HFF-Myc (cell line): ENCODE data around the gene TRIM14.

Experiments
- DNase-seq: peaks from one replicate; pipeline ENCODE4 v3.0.0-alpha.2; 2011; ENCODE audit warnings: low read depth; ENCODE audit errors: extremely low read depth
- H3K4me3 ChIP-seq: replicated peaks from 2 replicates; pipeline ENCODE4 v1.5.1; 2011; ENCODE audit warnings: low read depth, mild to moderate bottlenecking, control low read depth, low read length
- CTCF ChIP-seq: IDR thresholded peaks from 2 replicates; pipeline ENCODE4 v1.5.1; 2012; ENCODE audit warnings: mild to moderate bottlenecking, low read depth, low read length, control low read depth; ENCODE audit errors: missing control alignments

Gene TRIM14

DNA sequence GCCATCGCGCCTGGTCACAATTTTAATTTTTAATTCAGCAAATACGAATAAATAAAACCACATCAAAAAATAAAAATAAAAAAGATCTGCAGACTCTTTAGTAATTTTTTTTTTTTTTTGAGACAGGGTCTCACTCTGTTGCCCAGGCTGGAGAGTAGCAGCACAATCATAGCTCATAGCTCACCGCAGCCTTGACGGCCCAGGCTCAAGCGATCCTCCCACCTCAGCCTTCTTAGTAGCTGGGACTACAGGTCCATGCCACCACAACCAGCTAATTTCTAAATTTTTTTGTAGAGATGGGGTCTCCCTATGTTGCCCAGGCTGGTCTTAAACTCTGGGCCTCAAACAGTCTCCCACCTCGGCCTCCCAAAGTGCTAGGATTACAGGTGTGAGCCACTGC is 48.3 kb downstream of the TRIM14 start:
- TF ChIP-seq CTCF, result no peak
- H3K4me3 ChIP-seq, result no peak overlapping the region
- DNase-seq, result no peak

DNA sequence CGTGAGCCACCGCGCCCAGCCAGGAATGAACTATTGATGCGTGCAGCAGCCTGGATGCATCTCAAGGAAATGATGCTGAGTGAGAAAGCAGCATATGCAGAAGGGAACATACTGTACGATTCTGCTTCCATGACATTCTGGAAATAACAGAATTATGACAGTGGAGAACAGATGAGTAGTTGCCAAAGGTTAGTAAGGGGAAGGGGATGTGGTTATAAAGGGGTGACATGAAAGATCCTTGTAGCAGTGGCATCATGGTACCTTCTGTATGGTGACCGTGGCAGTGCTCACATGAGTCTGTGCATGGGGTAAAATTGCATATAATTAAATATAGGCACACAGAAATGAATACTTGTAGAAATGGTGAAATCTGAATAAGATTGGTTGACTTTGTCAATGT is 49.5 kb downstream of the TRIM14 start:
- no peak for DNase-seq
- no peak overlapping the region for H3K4me3 ChIP-seq
- no peak for TF ChIP-seq CTCF

- no peak overlapping the region for H3K4me3 ChIP-seq
- no peak for TF ChIP-seq CTCF
- no peak for DNase-seq
These were observed 51.8 kb downstream of the TRIM14 start for GRCh38 chr9:98067184-98067583.

- no peak for TF ChIP-seq CTCF
- DNase-seq, result no peak
- no peak overlapping the region for H3K4me3 ChIP-seq
These were observed 52.8 kb downstream of the TRIM14 start for GRCh38 chr9:98066235-98066634.

DNA sequence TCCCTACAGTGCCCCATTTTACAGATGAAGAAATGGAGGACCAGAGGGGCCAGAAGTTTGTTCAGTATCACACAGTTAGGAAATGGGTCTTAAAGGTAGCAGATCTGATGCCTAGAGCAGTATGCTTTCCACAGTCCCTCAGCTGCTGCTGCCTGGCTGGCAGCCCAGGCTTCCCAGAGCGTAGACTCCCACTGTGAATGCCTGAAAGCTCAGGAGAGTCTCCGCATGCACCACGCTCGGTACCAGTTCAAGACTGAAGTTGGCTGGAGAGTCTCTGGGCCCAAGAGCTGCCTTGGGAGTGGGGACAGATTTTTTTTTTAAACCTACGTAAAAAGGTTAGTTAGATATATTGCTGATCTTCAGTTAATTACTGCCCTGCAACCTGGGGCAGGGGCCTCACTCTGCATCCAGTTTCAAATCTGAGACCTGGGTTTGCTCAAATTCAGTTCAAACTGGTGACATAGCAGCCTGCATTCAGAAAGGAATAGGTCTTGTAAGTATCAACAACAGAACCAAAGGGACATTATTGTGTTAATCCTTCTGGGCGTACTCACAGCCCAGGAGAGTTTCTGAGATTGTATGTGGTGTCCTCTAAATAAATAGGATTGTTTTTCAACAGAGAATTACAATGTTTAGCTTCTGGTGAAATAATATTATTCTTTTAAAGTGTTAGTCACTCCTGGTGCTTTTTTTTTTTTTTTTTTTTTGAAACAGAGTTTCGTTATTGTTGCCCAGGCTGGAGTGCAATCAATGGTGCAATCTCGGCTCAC is 54.2 kb downstream of the TRIM14 start:
- no peak for DNase-seq
- no peak overlapping the region for H3K4me3 ChIP-seq
- TF ChIP-seq CTCF, result no peak

- no peak overlapping the region for H3K4me3 ChIP-seq
- TF ChIP-seq CTCF, result no peak
- DNase-seq, result no peak
These were observed 56.9 kb downstream of the TRIM14 start for GRCh38 chr9:98062161-98062560.

- TF ChIP-seq CTCF, result no peak
- H3K4me3 ChIP-seq, result peak overlapping the region; percentile 88
- no peak for DNase-seq
These were observed 61.8 kb downstream of the TRIM14 start for GRCh38 chr9:98057138-98057799.
